HG02885 (cell line): Measurements from ENCODE around the gene TTC13.

ENCODE experiments used
- ATAC-seq: cut with Tn5 transposase; IDR thresholded peaks from one replicate; pipeline ENCODE4 v1.9.1; 2021; ENCODE audit warnings: mild to moderate bottlenecking; ENCODE audit not compliant: unreplicated experiment, poor library complexity

Gene TTC13

GRCh38 chr1:230913496-230913895 lies 65.2 kb downstream of the TTC13 start:
- ATAC-seq, result no peak

- ATAC-seq, result no peak
These were observed 67.9 kb downstream of the TTC13 start for GRCh38 chr1:230910755-230911117.

GRCh38 chr1:230909974-230910754 lies 68.5 kb downstream of the TTC13 start:
- no peak for ATAC-seq

GRCh38 chr1:230907472-230908205 lies 71.0 kb downstream of the TTC13 start:
- ATAC-seq, result no peak

- ATAC-seq, result no peak
These were observed 72.4 kb downstream of the TTC13 start for GRCh38 chr1:230906226-230906625.

- no peak for ATAC-seq
These were observed 72.9 kb downstream of the TTC13 start for GRCh38 chr1:230905733-230906132.

GRCh38 chr1:230902349-230902923 lies 76.2 kb downstream of the TTC13 start:
- ATAC-seq, result no peak

GRCh38 chr1:230901671-230902070 lies 77.0 kb downstream of the TTC13 start:
- no peak for ATAC-seq

GRCh38 chr1:230900984-230901383 lies 77.7 kb downstream of the TTC13 start:
- no peak for ATAC-seq

GRCh38 chr1:230899841-230900251 lies 78.8 kb downstream of the TTC13 start:
- no peak for ATAC-seq

- no peak for ATAC-seq
These were observed 79.9 kb downstream of the TTC13 start for GRCh38 chr1:230898748-230899147.

GRCh38 chr1:230898144-230898543 lies 80.5 kb downstream of the TTC13 start:
- ATAC-seq, result no peak

GRCh38 chr1:230896779-230897178 lies 81.9 kb downstream of the TTC13 start:
- no peak for ATAC-seq

- ATAC-seq, result no peak
These were observed 83.2 kb downstream of the TTC13 start for GRCh38 chr1:230895452-230895851.

GRCh38 chr1:230894664-230895063 lies 84.0 kb downstream of the TTC13 start:
- ATAC-seq, result no peak

- no peak for ATAC-seq
These were observed 84.6 kb downstream of the TTC13 start for GRCh38 chr1:230894032-230894431.

GRCh38 chr1:230892018-230892491 lies 86.6 kb downstream of the TTC13 start:
- ATAC-seq, result no peak

- no peak for ATAC-seq
These were observed 87.2 kb downstream of the TTC13 start for GRCh38 chr1:230891413-230891812.

- no peak for ATAC-seq
These were observed 94.0 kb downstream of the TTC13 start for GRCh38 chr1:230884646-230885045.

- no peak for ATAC-seq
These were observed 94.7 kb downstream of the TTC13 start for GRCh38 chr1:230883967-230884366.

GRCh38 chr1:230879778-230880177 lies 98.9 kb downstream of the TTC13 start:
- no peak for ATAC-seq
